ENCODE measurements around the gene USP38.
A peak's percentile ranks its signal among the peaks of the same experiment; 100 is the strongest.
"Not testable (repeated sequence)": the region's sequence is repeated elsewhere in the genome, so short reads cannot be mapped to it uniquely, and the experiment has no call there.

The USP38 gene

GRCh38 chr4:143184503-143185252 lies at the start of gene USP38:
Gene USP38, plus strand, starts transcription at chr4:143184917. Its CDS starts 534 bp downstream, at chr4:143185451.
- peak; percentile 88 for DNase-seq (ENCODE audit: low spot score)

GRCh38 chr4:143135358-143135757 lies 49.4 kb upstream of the USP38 start:
- DNase-seq (ENCODE audit: low spot score), result no peak

DNA sequence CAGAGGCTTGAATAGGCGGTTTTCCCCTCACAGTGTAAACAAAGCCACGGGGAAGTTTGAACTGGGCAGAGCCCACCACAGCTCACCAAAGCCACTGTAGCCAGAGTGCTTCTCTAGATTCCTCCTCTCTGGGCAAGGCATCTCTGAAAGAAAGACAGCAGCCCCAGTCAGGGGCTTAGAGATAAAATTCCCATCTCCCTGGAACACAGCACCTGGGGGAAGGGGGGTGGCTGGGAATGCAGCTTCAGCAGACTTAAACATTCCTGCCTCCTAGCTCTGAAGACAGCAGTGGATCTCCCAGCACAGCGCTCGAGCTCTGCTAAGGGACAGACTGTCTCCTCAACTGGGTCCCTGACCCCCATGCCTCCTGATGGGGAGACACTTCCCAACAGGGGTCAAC lies 44.0 kb upstream of the USP38 start:
- DNase-seq (ENCODE audit: low spot score), result no peak

- DNase-seq (ENCODE audit: low spot score), result no peak
These were observed 36.2 kb upstream of the USP38 start for GRCh38 chr4:143148521-143148920.

- DNase-seq (ENCODE audit: low spot score), result no peak
These were observed 27.9 kb upstream of the USP38 start for GRCh38 chr4:143156853-143157252.

DNA sequence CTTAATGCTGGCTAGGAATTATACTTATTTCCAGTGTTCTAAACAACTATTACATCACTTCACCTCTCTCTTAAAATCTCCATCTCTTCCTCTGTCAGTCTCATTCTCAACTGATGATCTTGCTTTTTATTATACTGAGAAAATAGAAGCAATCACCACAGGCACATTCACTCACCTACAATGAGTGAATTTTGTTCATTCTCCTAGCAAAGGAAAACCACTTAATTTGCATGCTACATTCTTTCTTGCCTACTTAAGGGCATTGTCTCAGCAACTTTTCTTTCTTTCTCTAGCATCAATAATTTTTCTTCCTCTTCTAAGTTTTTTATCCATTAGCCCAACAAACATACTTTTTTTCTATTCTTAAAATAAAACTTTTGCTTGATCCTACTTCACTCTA lies 21.1 kb upstream of the USP38 start:
- DNase-seq (ENCODE audit: low spot score), result no peak

DNA sequence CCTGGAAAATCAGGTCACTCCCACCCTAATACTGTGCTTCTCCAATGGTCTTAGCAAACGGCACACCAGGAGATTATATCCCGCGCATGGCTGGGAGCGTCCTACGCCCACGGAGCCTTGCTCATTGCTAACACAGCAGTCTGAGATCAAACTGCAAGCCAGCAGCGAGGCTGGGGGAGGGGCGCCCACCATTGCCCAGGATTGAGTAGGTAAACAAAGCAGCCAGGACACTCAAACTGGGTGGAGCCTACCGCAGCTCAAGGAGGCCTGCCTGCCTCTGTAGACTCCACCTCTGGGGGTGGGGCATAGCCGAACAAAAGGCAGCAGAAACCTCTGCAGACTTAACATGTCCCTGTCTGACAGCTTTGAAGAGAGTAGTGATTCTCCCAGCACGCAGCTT lies 18.0 kb upstream of the USP38 start:
- DNase-seq (ENCODE audit: low spot score), result not testable (repeated sequence)

- no peak for DNase-seq (ENCODE audit: low spot score)
These were observed 5.8 kb upstream of the USP38 start for GRCh38 chr4:143178923-143179322.

- DNase-seq (ENCODE audit: low spot score), result no peak
These were observed 1.1 kb upstream of the USP38 start for GRCh38 chr4:143183513-143184216.

DNA sequence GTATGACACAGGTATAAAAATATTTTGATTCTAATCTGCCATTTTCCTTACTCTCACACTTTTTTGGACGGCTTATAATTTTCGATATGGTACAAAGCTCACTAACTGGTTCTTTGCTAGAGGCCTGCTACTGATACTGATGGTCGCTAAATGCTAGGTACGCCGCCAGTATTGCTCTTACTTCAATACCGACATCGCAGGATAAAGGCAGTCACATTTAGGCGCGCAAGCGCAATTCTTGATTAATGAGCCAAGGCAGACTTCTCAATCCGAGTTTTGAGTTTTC lies 557 bp upstream of the USP38 start:
- DNase-seq (ENCODE audit: low spot score), result no peak

DNA sequence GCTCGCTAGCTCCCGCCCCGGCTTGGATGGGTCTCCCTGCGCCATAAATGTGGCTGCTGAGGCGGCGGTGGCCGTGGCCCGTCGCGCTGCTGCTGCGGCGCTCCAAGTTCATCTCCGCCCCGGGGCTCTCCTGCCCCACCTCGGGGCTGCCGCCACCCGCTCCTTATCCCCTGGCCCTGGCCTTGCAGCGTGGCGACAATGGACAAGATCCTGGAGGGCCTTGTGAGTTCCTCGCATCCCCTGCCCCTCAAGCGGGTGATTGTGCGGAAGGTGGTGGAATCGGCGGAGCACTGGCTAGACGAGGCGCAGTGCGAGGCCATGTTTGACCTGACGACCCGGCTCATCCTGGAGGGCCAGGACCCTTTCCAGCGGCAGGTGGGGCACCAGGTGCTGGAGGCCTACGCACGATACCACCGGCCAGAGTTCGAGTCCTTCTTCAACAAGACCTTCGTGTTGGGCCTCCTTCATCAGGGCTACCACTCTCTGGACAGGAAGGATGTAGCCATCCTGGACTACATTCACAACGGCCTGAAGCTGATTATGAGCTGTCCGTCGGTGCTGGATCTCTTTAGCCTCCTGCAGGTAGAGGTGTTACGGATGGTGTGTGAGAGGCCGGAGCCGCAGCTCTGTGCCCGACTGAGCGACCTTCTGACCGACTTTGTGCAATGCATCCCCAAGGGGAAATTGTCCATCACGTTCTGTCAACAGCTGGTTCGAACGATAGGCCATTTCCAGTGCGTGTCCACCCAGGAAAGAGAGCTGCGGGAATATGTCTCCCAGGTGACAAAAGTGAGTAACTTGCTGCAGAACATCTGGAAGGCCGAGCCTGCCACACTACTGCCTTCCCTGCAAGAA lies 763 bp downstream of the USP38 start:
- DNase-seq (ENCODE audit: low spot score), result peak; percentile 31

GRCh38 chr4:143186212-143186611 lies 1.5 kb downstream of the USP38 start:
- peak; percentile 31 for DNase-seq (ENCODE audit: low spot score)

- DNase-seq (ENCODE audit: low spot score), result peak; percentile 65
These were observed 1.9 kb downstream of the USP38 start for GRCh38 chr4:143186649-143187048.

DNA sequence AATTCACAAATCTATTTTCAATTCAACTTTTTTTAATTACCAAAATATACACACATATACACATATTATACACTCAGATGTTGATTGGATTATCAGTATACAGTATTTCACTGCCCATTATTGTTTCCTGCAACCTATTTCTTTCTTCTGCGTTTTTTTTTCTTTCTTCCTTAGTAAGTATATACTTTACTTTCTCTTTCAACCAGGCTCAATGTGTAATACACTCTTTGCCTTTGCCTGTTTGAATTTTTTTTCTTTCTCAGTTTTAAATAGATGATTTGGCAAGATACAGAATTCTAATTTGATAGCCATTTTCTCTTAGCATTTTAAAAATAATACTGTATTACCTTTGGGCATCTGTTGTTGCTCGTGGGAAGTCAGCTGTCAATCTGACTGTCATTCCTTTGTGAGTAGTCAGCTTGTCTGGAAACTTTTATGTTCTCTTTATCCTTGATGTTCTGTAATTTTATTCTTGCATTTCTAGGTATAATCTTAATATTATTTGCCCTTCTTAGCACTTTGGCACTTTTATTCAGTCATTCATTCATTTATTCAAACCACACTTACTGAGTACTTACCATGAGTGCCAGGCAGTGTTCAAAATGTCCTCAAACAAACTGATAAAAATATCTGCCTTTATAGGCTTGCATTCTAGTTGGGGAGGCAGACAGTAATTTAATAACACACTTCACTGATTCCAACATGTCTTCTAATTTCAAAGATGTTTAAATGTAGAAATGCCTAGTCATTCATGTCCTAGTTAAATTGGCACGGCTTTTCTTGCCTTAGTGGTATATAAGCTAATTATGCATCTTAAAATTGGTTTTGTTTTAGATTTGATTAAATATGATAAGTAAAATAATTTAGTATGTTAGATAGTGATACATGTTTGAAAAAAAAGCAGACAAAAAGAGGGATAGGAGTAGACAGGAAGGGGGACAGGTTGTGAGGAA lies 3.7 kb downstream of the USP38 start:
- DNase-seq (ENCODE audit: low spot score), result peak; percentile 49

DNA sequence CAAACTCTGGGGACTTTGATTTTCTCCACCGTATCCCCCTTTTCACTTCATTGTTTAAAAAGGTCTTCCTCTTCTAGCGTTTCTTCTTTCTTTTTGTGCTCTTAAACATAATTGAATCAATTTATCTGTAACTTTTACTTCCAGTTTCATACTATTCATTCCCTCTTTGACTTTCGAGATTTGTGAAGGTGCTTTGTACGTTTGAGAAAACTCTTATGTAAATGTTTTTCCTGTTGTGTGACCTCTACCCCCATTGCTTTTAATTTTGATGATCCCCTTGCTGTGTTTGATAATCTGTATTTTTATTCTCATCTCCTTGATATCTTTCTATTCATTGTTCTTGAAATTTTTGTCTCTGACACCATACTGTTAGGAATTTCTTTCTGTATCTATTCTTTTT lies 4.8 kb downstream of the USP38 start:
- no peak for DNase-seq (ENCODE audit: low spot score)

DNA sequence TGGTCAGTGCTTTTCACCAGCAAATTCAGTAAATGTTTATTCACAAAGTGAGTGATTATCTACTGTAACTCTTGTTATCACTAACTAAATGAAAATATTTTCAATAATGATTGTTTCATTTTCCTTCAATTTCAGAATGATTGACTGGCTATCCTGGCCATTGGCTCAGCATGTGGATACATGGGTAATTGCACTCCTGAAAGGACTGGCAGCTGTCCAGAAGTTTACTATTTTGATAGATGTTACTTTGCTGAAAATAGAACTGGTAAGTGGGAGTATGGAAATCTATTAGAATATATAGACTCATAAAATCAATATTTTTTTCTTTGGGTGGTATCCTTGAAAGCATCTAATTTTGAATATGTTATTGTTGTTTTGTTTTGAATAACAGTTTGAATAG lies 10.9 kb downstream of the USP38 start:
- no peak for DNase-seq (ENCODE audit: low spot score)

DNA sequence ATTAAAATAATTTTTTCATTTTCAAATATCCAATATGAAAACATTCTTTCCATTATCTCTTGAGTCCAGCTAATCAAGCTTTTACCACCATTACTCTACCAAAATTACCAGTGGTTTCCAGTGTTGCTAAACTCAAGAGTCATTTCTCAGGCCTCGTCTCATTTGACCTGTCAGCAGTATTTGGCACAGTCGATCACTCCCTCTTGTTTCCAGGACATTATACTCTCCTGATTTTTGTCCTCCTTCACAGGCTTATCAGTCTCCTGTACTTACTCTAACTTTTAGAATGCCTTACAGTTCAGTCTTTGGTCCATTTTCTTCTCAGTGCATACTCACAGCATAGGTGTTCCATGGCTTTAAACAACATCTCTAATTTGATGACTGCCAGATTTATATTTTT lies 11.6 kb downstream of the USP38 start:
- DNase-seq (ENCODE audit: low spot score), result no peak

DNA sequence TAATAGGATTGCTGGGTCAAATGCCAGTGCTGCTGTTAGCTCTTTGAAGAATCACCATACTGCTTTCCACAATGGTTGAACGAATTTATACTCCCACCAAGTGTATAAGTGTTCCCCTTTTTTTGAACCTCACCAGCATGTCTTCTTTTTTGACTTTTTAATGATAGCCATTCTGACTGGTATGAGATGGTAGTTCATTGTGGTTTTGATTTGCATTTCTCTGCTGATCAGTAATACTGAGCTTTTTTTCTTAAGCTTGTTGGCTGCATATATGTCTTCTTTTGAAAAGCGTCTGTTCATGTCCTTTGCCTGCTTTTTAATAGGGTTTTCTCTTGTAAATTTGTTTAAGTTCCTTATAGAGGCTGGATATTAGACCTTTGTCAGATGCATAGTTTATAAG lies 14.8 kb downstream of the USP38 start:
- DNase-seq (ENCODE audit: low spot score), result no peak

- no peak for DNase-seq (ENCODE audit: low spot score)
These were observed 18.1 kb downstream of the USP38 start for GRCh38 chr4:143202824-143203223.

- no peak for DNase-seq (ENCODE audit: low spot score)
These were observed 18.9 kb downstream of the USP38 start for GRCh38 chr4:143203577-143203976.

GRCh38 chr4:143207555-143207954 lies 22.8 kb downstream of the USP38 start:
- no peak for DNase-seq (ENCODE audit: low spot score)

DNA sequence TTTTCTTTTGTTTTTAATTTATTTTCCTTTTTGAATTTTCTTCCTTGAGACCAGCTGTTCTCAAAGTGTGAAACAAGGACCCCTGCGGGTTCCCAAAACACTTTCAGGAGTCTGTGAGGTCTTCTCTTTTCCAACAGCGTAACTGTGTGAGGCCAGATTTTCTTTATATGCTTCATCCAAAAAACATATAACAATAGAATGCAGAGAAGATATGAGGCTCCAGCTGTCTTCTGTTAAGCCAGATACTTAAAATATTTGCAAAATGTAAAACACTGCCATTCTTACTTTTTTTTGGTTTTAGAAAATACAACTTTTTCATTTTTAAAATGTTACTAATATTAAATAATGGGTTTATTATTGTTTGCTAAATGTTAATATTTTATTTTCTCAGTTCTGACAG lies 27.8 kb downstream of the USP38 start:
- DNase-seq (ENCODE audit: low spot score), result no peak

All from hematopoietic multipotent progenitor cell treated with erythropoietin and hydrocortisone succinate and interleukin-3 and kit ligand, for 15 days (in vitro differentiated cells).